HepG2 (cell line): ENCODE measurements around the gene RELL1. TPM values are rescaled to one million over a fixed set of nuclear protein-coding genes. Genes with fewer than 3 reads are reported as not detected.
A peak's percentile ranks its signal among the peaks of the same experiment; 100 is the strongest.

Source experiments
- CENPX ChIP-seq: sonication (generic); formaldehyde crosslinking; IDR thresholded peaks from 2 replicates; pipeline ENCODE4 v1.9.0; 2021; ENCODE audit warnings: mild to moderate bottlenecking, missing genetic modification reagents, moderate library complexity
- HCFC1 ChIP-seq: fragments of 150-350 bp; IDR thresholded peaks from 2 replicates; pipeline ENCODE4 v1.6.1; 2014; ENCODE audit warnings: low read depth, low read length
- HMG20B ChIP-seq: conservative IDR thresholded peaks from 2 replicates; pipeline ENCODE4 v1.6.1; 2016; ENCODE audit warnings: missing genetic modification reagents, missing compliant biosample characterization
- POLR2AphosphoS2 ChIP-seq: IDR thresholded peaks from 2 replicates; pipeline ENCODE4 v1.6.1; 2011; ENCODE audit warnings: low read depth, low read length, improper control_type of control experiment
- SP5 ChIP-seq: IDR thresholded peaks from 2 replicates; pipeline ENCODE4 v1.6.1; 2016; ENCODE audit warnings: low read depth, borderline replicate concordance
- TGIF2 ChIP-seq: IDR thresholded peaks from 2 replicates; pipeline ENCODE4 v1.6.1; 2016; ENCODE audit warnings: control low read depth, missing compliant biosample characterization
- TRIM24 ChIP-seq: sonication (generic); formaldehyde crosslinking; IDR thresholded peaks from 2 replicates; pipeline ENCODE4 v1.8.0; 2022; ENCODE audit warnings: mild to moderate bottlenecking, missing genetic modification reagents
- ZBTB38 ChIP-seq: sonication (generic); formaldehyde crosslinking; IDR thresholded peaks from 2 replicates; pipeline ENCODE4 v1.5.1; 2020; ENCODE audit warnings: mild to moderate bottlenecking, missing genetic modification reagents
- ZFP37 ChIP-seq: sonication (generic); formaldehyde crosslinking; IDR thresholded peaks from 2 replicates; pipeline ENCODE4 v1.4.0; 2020; ENCODE audit warnings: missing genetic modification reagents, borderline replicate concordance
- ZNF263 ChIP-seq: sonication (generic); formaldehyde crosslinking; IDR thresholded peaks from 2 replicates; pipeline ENCODE4 v1.4.0; 2020; ENCODE audit warnings: missing genetic modification reagents
- ZNF543 ChIP-seq: sonication (generic); formaldehyde crosslinking; IDR thresholded peaks from 2 replicates; pipeline ENCODE4 v1.4.0; 2020; ENCODE audit warnings: mild to moderate bottlenecking, missing genetic modification reagents
- ZNF7 ChIP-seq: IDR thresholded peaks from 2 replicates; pipeline ENCODE4 v1.6.1; 2016; ENCODE audit warnings: missing biosample characterization, missing genetic modification reagents
- ZNF788 ChIP-seq: sonication (generic); formaldehyde crosslinking; IDR thresholded peaks from 2 replicates; pipeline ENCODE4 v1.5.0; 2020; ENCODE audit warnings: mild to moderate bottlenecking, missing genetic modification reagents, borderline replicate concordance
- ZNF83 ChIP-seq: sonication (generic); formaldehyde crosslinking; IDR thresholded peaks from 2 replicates; pipeline ENCODE4 v1.4.0; 2020; ENCODE audit warnings: missing genetic modification reagents, mild to moderate bottlenecking, borderline replicate concordance
- ZSCAN25 ChIP-seq: sonication (generic); formaldehyde crosslinking; IDR thresholded peaks from 2 replicates; pipeline ENCODE4 v1.8.0; 2022; ENCODE audit warnings: mild to moderate bottlenecking, missing genetic modification reagents
- polyA plus RNA-seq, 8 experiments: library from polyadenylated mRNA; depleted of rRNA in 3 of 8; stranded (reverse) in 7 of 8; unstranded in 1 of 8; fragments of >200 nt; fragmentation: Illumina TruSeq in 4 of 8; extraction: Trizol in 4 of 8; gene quantifications; 2 replicates each; pipeline versions ENCODE4 v1.2.1 to v1.2.3, GENCODE V29; 2011 to 2016; ENCODE audit warnings: low read depth in 4 of 8, missing spikeins in 1 of 8, mixed read lengths in 1 of 8; ENCODE audit not compliant: insufficient read depth in 1 of 8
- total RNA-seq, 5 experiments: library from RNA; depleted of rRNA; stranded (reverse); fragments of >200 nt; fragmentation: Illumina TruSeq; extraction: Trizol; gene quantifications; 2 replicates each; pipeline ENCODE4 v1.2.3, GENCODE V29; 2016; ENCODE audit warnings: low read depth in 1 of 5
- TF ChIP-seq, protein P1 (sequence below): sonication (generic); formaldehyde crosslinking; IDR thresholded peaks from 2 replicates; pipeline ENCODE4 v1.5.0; 2020; ENCODE audit warnings: mild to moderate bottlenecking, missing genetic modification reagents
- TF ChIP-seq, protein P2 (sequence below): sonication (generic); formaldehyde crosslinking; IDR thresholded peaks from 2 replicates; pipeline ENCODE4 v1.5.1; 2020; ENCODE audit warnings: mild to moderate bottlenecking, missing genetic modification reagents, borderline replicate concordance
- TF ChIP-seq, protein P3 (sequence below): IDR thresholded peaks from 2 replicates; pipeline ENCODE4 v1.6.1; 2016; ENCODE audit warnings: low read depth
- TF ChIP-seq, protein P4 (sequence below): sonication (generic); formaldehyde crosslinking; conservative IDR thresholded peaks from 2 replicates; pipeline ENCODE4 v1.5.0; 2020; ENCODE audit warnings: missing genetic modification reagents

RELL1 gene
- total and polyA plus RNA-seq, 2 of the 13 experiments (the other 11 are each of a cell fraction or from before 2014, with no cell fraction given) = 8.4 to 58.4 TPM

DNA sequence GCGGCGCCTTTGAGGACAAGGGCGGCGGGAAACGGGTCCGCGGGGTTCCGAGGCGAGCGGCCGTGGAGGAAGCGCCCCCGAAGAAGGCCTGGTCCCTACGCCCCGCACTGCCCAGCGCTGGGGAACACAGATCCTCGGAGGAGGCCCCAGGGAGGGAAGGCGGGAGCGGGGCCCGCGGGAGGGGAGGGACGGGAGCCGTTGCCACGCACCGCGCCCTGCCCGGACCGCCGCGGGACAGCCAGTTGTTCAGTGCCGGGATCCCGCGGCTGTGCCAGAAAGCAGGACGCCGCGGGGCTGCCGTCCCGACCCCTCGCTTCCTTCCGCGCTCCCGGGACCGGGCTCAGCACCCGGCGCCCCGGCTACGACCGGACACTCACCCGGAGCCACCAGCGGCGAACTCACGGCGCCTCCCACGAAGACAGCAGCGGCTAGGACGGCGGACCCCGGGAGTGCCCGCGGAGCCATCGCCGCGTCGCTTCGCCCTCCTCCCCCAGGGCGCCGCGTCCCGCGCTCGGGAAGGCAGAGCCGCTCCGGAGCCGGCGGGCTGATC is 278 bp downstream of the RELL1 start (continued):
- TF ChIP-seq, protein P1, sequence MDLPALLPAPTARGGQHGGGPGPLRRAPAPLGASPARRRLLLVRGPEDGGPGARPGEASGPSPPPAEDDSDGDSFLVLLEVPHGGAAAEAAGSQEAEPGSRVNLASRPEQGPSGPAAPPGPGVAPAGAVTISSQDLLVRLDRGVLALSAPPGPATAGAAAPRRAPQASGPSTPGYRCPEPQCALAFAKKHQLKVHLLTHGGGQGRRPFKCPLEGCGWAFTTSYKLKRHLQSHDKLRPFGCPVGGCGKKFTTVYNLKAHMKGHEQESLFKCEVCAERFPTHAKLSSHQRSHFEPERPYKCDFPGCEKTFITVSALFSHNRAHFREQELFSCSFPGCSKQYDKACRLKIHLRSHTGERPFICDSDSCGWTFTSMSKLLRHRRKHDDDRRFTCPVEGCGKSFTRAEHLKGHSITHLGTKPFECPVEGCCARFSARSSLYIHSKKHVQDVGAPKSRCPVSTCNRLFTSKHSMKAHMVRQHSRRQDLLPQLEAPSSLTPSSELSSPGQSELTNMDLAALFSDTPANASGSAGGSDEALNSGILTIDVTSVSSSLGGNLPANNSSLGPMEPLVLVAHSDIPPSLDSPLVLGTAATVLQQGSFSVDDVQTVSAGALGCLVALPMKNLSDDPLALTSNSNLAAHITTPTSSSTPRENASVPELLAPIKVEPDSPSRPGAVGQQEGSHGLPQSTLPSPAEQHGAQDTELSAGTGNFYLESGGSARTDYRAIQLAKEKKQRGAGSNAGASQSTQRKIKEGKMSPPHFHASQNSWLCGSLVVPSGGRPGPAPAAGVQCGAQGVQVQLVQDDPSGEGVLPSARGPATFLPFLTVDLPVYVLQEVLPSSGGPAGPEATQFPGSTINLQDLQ (CRISPR knock-in tag) = no peak
- peak; percentile 64 for TF ChIP-seq ZNF263 (CRISPR knock-in tag)
- TF ChIP-seq ZNF83 (CRISPR knock-in tag) = no peak; the same call in 1 of the 2 replicates
- TF ChIP-seq ZNF7 (CRISPR knock-in tag) = no peak
- TF ChIP-seq TGIF2 = no peak
- no peak for TF ChIP-seq POLR2AphosphoS2
- TF ChIP-seq ZNF788 (CRISPR knock-in tag) = no peak
- TF ChIP-seq HMG20B (CRISPR knock-in tag) = no peak
- no peak for TF ChIP-seq ZFP37 (CRISPR knock-in tag)
- TF ChIP-seq, protein P2, sequence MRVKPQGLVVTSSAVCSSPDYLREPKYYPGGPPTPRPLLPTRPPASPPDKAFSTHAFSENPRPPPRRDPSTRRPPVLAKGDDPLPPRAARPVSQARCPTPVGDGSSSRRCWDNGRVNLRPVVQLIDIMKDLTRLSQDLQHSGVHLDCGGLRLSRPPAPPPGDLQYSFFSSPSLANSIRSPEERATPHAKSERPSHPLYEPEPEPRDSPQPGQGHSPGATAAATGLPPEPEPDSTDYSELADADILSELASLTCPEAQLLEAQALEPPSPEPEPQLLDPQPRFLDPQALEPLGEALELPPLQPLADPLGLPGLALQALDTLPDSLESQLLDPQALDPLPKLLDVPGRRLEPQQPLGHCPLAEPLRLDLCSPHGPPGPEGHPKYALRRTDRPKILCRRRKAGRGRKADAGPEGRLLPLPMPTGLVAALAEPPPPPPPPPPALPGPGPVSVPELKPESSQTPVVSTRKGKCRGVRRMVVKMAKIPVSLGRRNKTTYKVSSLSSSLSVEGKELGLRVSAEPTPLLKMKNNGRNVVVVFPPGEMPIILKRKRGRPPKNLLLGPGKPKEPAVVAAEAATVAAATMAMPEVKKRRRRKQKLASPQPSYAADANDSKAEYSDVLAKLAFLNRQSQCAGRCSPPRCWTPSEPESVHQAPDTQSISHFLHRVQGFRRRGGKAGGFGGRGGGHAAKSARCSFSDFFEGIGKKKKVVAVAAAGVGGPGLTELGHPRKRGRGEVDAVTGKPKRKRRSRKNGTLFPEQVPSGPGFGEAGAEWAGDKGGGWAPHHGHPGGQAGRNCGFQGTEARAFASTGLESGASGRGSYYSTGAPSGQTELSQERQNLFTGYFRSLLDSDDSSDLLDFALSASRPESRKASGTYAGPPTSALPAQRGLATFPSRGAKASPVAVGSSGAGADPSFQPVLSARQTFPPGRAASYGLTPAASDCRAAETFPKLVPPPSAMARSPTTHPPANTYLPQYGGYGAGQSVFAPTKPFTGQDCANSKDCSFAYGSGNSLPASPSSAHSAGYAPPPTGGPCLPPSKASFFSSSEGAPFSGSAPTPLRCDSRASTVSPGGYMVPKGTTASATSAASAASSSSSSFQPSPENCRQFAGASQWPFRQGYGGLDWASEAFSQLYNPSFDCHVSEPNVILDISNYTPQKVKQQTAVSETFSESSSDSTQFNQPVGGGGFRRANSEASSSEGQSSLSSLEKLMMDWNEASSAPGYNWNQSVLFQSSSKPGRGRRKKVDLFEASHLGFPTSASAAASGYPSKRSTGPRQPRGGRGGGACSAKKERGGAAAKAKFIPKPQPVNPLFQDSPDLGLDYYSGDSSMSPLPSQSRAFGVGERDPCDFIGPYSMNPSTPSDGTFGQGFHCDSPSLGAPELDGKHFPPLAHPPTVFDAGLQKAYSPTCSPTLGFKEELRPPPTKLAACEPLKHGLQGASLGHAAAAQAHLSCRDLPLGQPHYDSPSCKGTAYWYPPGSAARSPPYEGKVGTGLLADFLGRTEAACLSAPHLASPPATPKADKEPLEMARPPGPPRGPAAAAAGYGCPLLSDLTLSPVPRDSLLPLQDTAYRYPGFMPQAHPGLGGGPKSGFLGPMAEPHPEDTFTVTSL (CRISPR knock-in tag) = no peak
- TF ChIP-seq, protein P3, sequence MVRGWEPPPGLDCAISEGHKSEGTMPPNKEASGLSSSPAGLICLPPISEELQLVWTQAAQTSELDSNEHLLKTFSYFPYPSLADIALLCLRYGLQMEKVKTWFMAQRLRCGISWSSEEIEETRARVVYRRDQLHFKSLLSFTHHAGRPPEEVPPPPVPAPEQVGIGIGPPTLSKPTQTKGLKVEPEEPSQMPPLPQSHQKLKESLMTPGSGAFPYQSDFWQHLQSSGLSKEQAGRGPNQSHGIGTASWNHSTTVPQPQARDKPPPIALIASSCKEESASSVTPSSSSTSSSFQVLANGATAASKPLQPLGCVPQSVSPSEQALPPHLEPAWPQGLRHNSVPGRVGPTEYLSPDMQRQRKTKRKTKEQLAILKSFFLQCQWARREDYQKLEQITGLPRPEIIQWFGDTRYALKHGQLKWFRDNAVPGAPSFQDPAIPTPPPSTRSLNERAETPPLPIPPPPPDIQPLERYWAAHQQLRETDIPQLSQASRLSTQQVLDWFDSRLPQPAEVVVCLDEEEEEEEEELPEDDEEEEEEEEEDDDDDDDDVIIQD (CRISPR knock-in tag) = no peak
- no peak; the same call in 1 of the 2 replicates for TF ChIP-seq ZBTB38
- TF ChIP-seq, protein P4, sequence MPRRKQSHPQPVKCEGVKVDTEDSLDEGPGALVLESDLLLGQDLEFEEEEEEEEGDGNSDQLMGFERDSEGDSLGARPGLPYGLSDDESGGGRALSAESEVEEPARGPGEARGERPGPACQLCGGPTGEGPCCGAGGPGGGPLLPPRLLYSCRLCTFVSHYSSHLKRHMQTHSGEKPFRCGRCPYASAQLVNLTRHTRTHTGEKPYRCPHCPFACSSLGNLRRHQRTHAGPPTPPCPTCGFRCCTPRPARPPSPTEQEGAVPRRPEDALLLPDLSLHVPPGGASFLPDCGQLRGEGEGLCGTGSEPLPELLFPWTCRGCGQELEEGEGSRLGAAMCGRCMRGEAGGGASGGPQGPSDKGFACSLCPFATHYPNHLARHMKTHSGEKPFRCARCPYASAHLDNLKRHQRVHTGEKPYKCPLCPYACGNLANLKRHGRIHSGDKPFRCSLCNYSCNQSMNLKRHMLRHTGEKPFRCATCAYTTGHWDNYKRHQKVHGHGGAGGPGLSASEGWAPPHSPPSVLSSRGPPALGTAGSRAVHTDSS = no peak
- TF ChIP-seq ZSCAN25 (CRISPR knock-in tag) = peak; percentile 55; the same call in 1 of the 2 replicates
- TF ChIP-seq TRIM24 (CRISPR knock-in tag) = no peak
- TF ChIP-seq CENPX = no peak
- no peak for TF ChIP-seq ZNF543
- TF ChIP-seq HCFC1 = no peak
- TF ChIP-seq SP5 (CRISPR knock-in tag) = no peak
